ENCODE data around the gene KIF17.
A peak's percentile ranks its signal among the peaks of the same experiment; 100 is the strongest.

KIF17 gene

DNA sequence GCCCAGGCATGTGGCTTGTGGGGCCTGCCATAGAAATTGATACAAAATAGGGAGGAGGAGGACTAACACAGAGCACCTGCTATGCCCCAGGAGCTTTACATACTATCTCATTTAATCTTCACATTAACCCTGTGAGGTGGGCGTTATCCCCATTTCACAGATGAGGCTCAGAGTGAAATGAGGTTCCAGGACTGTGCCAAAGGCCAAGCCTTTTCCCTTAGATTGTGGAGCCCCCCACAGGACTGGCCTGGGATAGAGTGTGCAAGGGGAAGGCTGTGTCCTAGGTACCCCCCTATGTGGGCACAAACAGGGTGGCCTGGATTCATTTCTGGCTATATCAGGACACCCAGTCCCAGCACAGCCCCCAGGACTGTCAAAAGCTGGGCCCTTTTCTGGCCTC lies 54.4 kb downstream of the KIF17 start:
- H3K36me3 ChIP-seq (ENCODE audit: insufficient read depth, low read length), result peaks cover 2% of the 10 kb centered on the region
- no peaks in the 10 kb centered on the region for H3K9me3 ChIP-seq (replicated peaks; ENCODE audit: low read length)
- no peak overlapping the region for H3K4me3 ChIP-seq (ENCODE audit: low read length)
- no peak overlapping the region for H3K9ac ChIP-seq (ENCODE audit: low read depth, low read length)
- H3K4me1 ChIP-seq (ENCODE audit: control insufficient read depth, insufficient read depth, low read length), result peaks cover 22% of the 10 kb centered on the region
- no peaks in the 10 kb centered on the region for H3K27me3 ChIP-seq (ENCODE audit: control insufficient read depth, insufficient read depth, low read length)
- H3K4me2 ChIP-seq (ENCODE audit: low read length), result no peak overlapping the region

DNA sequence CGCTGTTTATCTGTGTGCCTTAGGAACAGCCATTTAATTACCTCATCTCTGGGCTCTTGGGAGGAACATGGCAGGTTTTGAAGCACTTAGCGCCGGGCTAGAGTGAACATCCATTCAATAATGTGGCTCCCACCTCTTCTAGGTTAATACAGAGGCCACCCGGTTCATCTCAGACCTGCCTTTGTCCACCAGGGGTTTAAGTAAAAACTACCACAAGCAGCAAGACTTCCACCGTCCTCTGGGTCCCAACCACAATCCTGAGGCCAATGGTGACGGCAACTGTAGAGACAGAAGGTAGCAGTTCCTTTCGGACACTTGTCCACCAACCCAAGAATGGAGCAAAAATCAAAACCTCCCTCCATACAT lies 55.7 kb downstream of the KIF17 start:
- Histone ChIP-seq H3K4me3 (ENCODE audit: low read length) (peak overlapping the region; percentile 95), H3K4me2 (ENCODE audit: low read length) (peak overlapping the region; percentile 94), H3K9me3 (replicated peaks; ENCODE audit: low read length) (no peaks in the 10 kb centered on the region), H3K27me3 (ENCODE audit: control insufficient read depth, insufficient read depth, low read length) (no peaks in the 10 kb centered on the region), H3K36me3 (ENCODE audit: insufficient read depth, low read length) (peaks cover 11% of the 10 kb centered on the region), H3K9ac (ENCODE audit: low read depth, low read length) (peak overlapping the region; percentile 93), H3K4me1 (ENCODE audit: control insufficient read depth, insufficient read depth, low read length) (peaks cover 22% of the 10 kb centered on the region)

DNA sequence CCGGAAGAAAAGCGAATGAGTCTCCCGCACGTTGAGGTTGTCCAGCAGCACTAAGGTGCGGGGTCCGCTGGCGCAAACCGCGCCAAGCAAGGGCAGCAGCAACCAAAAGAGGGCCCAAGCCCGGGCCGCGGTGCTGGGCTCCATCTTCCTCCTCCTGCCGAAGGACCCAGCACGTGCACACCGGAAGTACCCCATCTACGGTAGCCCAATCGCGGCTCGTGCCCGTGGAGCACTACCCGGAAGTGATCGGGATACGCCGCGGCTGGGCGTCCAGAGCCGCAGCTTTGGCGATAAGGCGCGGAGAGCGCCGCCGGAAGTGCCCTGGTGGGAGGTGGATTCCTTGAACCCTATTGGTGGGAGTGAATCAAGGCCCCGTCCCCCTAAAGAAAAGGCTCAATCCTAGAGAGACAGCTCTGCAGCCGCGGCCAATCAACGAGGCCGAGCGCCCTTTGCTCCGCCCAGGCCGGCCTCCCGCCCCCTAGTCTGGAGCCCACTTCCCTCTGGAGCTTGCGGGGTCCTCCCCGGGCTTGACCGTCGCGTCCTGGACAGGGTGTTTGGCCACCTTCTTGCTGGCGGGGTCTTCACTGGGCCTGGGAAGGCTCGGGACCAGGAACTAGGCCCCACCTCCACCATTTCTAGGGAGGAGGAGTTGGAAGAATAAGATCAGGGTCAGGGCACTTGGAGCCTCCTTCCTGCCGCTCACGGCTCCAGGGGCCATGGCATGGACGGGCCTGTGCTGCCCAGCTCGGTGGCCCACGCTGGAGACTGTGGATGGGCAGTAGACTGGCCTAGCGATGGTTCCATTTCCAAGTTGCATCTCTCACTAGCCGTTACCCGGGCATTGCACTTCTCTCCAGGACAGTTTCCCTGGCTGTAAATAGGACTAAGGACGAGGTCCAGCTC lies 56.3 kb downstream of the KIF17 start, which contains the start of gene DDOST:
Gene DDOST (minus strand): TSS at position 163 of the 903 bp plus-strand sequence. CDS start 19 bp downstream, at position 144.
- Histone ChIP-seq H3K4me3 (ENCODE audit: low read length) (peak within 1 kb of the TSS; percentile 95), H3K4me2 (ENCODE audit: low read length) (peak within 1 kb of the TSS; percentile 94), H3K4me1 (ENCODE audit: control insufficient read depth, insufficient read depth, low read length) (peaks cover 22% of the 10 kb centered on the region), H3K27me3 (ENCODE audit: control insufficient read depth, insufficient read depth, low read length) (no peaks in the 10 kb centered on the region), H3K9ac (ENCODE audit: low read depth, low read length) (peak within 1 kb of the TSS; percentile 93), H3K9me3 (replicated peaks; ENCODE audit: low read length) (no peaks in the 10 kb centered on the region), H3K36me3 (ENCODE audit: insufficient read depth, low read length) (peaks cover 18% of the 10 kb centered on the region)

DNA sequence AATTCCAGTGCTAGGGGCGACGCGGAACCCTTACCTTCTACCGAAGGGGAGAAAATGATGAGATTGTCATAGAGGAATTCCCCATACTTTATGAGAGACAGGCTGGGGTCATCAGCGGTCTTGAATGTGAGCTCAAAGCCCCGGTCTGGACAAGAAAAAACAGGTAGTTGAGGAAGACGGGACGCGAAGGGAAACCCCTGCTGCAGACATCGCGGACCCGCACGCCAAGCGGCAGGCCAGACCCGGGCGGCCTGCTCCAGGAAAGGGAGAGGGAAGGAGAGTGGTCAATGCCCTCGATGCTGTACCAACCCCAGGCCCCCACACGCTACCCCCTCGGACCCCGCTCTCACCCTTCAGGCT lies 57.0 kb downstream of the KIF17 start:
- peak overlapping the region; percentile 94 for H3K4me2 ChIP-seq (ENCODE audit: low read length)
- H3K9me3 ChIP-seq (replicated peaks; ENCODE audit: low read length), result no peaks in the 10 kb centered on the region
- H3K27me3 ChIP-seq (ENCODE audit: control insufficient read depth, insufficient read depth, low read length), result no peaks in the 10 kb centered on the region
- H3K4me1 ChIP-seq (ENCODE audit: control insufficient read depth, insufficient read depth, low read length), result peaks cover 22% of the 10 kb centered on the region
- H3K4me3 ChIP-seq (ENCODE audit: low read length), result peak overlapping the region; percentile 95
- H3K9ac ChIP-seq (ENCODE audit: low read depth, low read length), result peak overlapping the region; percentile 93
- peaks cover 24% of the 10 kb centered on the region for H3K36me3 ChIP-seq (ENCODE audit: insufficient read depth, low read length)

DNA sequence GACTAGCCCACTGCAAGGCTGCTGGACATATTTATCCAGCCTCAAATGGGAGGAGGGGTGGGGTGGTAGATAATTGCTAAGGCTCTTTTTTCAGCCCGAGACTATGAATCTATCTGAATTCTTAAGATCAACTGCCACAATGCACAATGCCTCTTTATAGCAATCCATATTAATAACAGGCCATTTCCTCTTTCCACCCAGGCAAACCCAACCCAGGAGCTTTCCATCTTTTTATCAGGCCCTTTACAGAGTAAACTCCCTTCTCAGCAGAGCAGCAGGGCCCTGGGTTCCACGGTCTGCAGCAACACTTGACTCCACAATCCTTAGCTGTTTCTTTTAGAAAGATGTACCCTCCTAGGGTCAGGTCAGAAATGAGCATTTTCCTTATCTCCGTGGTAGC lies 57.4 kb downstream of the KIF17 start:
- H3K4me3 ChIP-seq (ENCODE audit: low read length), result peak overlapping the region; percentile 95
- H3K36me3 ChIP-seq (ENCODE audit: insufficient read depth, low read length), result peaks cover 29% of the 10 kb centered on the region
- peak overlapping the region; percentile 94 for H3K4me2 ChIP-seq (ENCODE audit: low read length)
- H3K9me3 ChIP-seq (replicated peaks; ENCODE audit: low read length), result no peaks in the 10 kb centered on the region
- peaks cover 22% of the 10 kb centered on the region for H3K4me1 ChIP-seq (ENCODE audit: control insufficient read depth, insufficient read depth, low read length)
- no peaks in the 10 kb centered on the region for H3K27me3 ChIP-seq (ENCODE audit: control insufficient read depth, insufficient read depth, low read length)
- peak overlapping the region; percentile 93 for H3K9ac ChIP-seq (ENCODE audit: low read depth, low read length)

- no peaks in the 10 kb centered on the region for H3K9me3 ChIP-seq (replicated peaks; ENCODE audit: low read length)
- H3K4me1 ChIP-seq (ENCODE audit: control insufficient read depth, insufficient read depth, low read length), result peaks cover 22% of the 10 kb centered on the region
- H3K9ac ChIP-seq (ENCODE audit: low read depth, low read length), result no peak overlapping the region
- no peak overlapping the region for H3K4me3 ChIP-seq (ENCODE audit: low read length)
- peaks cover 47% of the 10 kb centered on the region for H3K36me3 ChIP-seq (ENCODE audit: insufficient read depth, low read length)
- H3K27me3 ChIP-seq (ENCODE audit: control insufficient read depth, insufficient read depth, low read length), result no peaks in the 10 kb centered on the region
- H3K4me2 ChIP-seq (ENCODE audit: low read length), result no peak overlapping the region
These were observed 59.5 kb downstream of the KIF17 start for GRCh38 chr1:20658166-20658915.

- Histone ChIP-seq H3K9me3 (replicated peaks; ENCODE audit: low read length) (no peaks in the 10 kb centered on the region), H3K4me1 (ENCODE audit: control insufficient read depth, insufficient read depth, low read length) (peaks cover 17% of the 10 kb centered on the region), H3K4me3 (ENCODE audit: low read length) (no peak overlapping the region), H3K9ac (ENCODE audit: low read depth, low read length) (no peak overlapping the region), H3K4me2 (ENCODE audit: low read length) (no peak overlapping the region), H3K36me3 (ENCODE audit: insufficient read depth, low read length) (peaks cover 60% of the 10 kb centered on the region), H3K27me3 (ENCODE audit: control insufficient read depth, insufficient read depth, low read length) (no peaks in the 10 kb centered on the region)
These were observed 60.8 kb downstream of the KIF17 start for GRCh38 chr1:20657024-20657423.

DNA sequence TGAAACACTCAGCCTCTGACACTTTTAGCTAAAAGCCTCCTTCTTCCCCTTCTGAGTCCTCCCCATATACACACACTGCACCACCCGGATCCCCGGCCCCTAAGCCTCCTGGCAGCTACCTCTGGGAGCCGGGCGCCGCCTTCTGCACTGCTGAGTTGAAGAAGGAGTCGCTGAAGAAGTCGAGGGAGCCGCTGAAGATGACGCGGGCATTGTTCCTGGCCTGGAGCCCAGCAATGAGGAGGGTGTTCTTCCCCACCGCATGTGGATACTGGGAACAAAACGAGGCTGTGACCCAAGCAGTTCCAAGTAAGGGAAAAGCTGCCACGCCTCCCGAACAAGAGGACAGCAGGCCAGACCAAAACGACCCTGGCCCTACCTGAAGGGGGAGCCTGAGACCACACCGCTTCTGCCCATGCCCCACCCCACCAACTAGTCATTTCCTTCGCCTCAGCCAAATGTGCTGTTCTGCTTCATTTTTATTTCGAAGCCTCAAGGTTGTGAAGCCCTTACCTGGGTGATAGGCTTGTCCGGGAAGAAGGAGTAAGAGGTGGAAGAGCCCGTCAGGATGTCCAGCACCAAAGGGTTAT lies 63.6 kb downstream of the KIF17 start:
- H3K4me1 ChIP-seq (ENCODE audit: control insufficient read depth, insufficient read depth, low read length), result peaks cover under 1% of the 10 kb centered on the region
- H3K9me3 ChIP-seq (replicated peaks; ENCODE audit: low read length), result no peaks in the 10 kb centered on the region
- H3K27me3 ChIP-seq (ENCODE audit: control insufficient read depth, insufficient read depth, low read length), result no peaks in the 10 kb centered on the region
- H3K4me2 ChIP-seq (ENCODE audit: low read length), result no peak overlapping the region
- H3K9ac ChIP-seq (ENCODE audit: low read depth, low read length), result no peak overlapping the region
- H3K4me3 ChIP-seq (ENCODE audit: low read length), result no peak overlapping the region
- H3K36me3 ChIP-seq (ENCODE audit: insufficient read depth, low read length), result peaks cover 82% of the 10 kb centered on the region

- no peaks in the 10 kb centered on the region for H3K27me3 ChIP-seq (ENCODE audit: control insufficient read depth, insufficient read depth, low read length)
- H3K9ac ChIP-seq (ENCODE audit: low read depth, low read length), result no peak overlapping the region
- H3K4me2 ChIP-seq (ENCODE audit: low read length), result no peak overlapping the region
- H3K36me3 ChIP-seq (ENCODE audit: insufficient read depth, low read length), result peaks cover 87% of the 10 kb centered on the region
- H3K4me3 ChIP-seq (ENCODE audit: low read length), result no peak overlapping the region
- H3K9me3 ChIP-seq (replicated peaks; ENCODE audit: low read length), result no peaks in the 10 kb centered on the region
- no peaks in the 10 kb centered on the region for H3K4me1 ChIP-seq (ENCODE audit: control insufficient read depth, insufficient read depth, low read length)
These were observed 65.5 kb downstream of the KIF17 start for GRCh38 chr1:20652300-20652699.

- Histone ChIP-seq H3K36me3 (ENCODE audit: insufficient read depth, low read length) (peaks cover 74% of the 10 kb centered on the region), H3K4me3 (ENCODE audit: low read length) (no peak overlapping the region), H3K9me3 (replicated peaks; ENCODE audit: low read length) (no peaks in the 10 kb centered on the region), H3K4me1 (ENCODE audit: control insufficient read depth, insufficient read depth, low read length) (no peaks in the 10 kb centered on the region), H3K4me2 (ENCODE audit: low read length) (no peak overlapping the region), H3K9ac (ENCODE audit: low read depth, low read length) (no peak overlapping the region), H3K27me3 (ENCODE audit: control insufficient read depth, insufficient read depth, low read length) (no peaks in the 10 kb centered on the region)
These were observed 68.9 kb downstream of the KIF17 start for GRCh38 chr1:20648946-20649345.

GRCh38 chr1:20648438-20648837 lies 69.4 kb downstream of the KIF17 start:
- no peak overlapping the region for H3K9ac ChIP-seq (ENCODE audit: low read depth, low read length)
- no peak overlapping the region for H3K4me2 ChIP-seq (ENCODE audit: low read length)
- no peaks in the 10 kb centered on the region for H3K4me1 ChIP-seq (ENCODE audit: control insufficient read depth, insufficient read depth, low read length)
- H3K27me3 ChIP-seq (ENCODE audit: control insufficient read depth, insufficient read depth, low read length), result no peaks in the 10 kb centered on the region
- no peaks in the 10 kb centered on the region for H3K9me3 ChIP-seq (replicated peaks; ENCODE audit: low read length)
- H3K36me3 ChIP-seq (ENCODE audit: insufficient read depth, low read length), result peaks cover 72% of the 10 kb centered on the region
- H3K4me3 ChIP-seq (ENCODE audit: low read length), result no peak overlapping the region

Measured in skeletal muscle satellite cell (primary cell).